Lower lobe of right lung (tissue), 2 donors: ENCODE results near the gene MCM8. TPM values are rescaled to one million over a fixed set of nuclear protein-coding genes. Genes with fewer than 3 reads are reported as not detected.

Experiments used
- ATAC-seq, 2 donors: fragments of 200-7000 bp; cut with Tn5 transposase; one replicate each; pipeline ENCODE4 v1.9.1; 2020 to 2022; ENCODE audit warnings: mild to moderate bottlenecking in 2 of 2, moderate library complexity in 2 of 2
- DNase-seq: peaks from one replicate; pipeline ENCODE4 v3.0.0-alpha.2; 2020
- H3K27ac ChIP-seq: fragments of 200-600 bp; one replicate; pipeline ENCODE4 v1.8.0; 2022
- H3K27me3 ChIP-seq: fragments of 200-600 bp; one replicate; pipeline ENCODE4 v1.8.0; 2022; ENCODE audit warnings: low read depth
- H3K36me3 ChIP-seq: fragments of 200-600 bp; one replicate; pipeline ENCODE4 v1.8.0; 2022; ENCODE audit warnings: mild to moderate bottlenecking
- H3K4me1 ChIP-seq: fragments of 200-600 bp; one replicate; pipeline ENCODE4 v1.8.0; 2022
- H3K4me3 ChIP-seq: fragments of 200-600 bp; one replicate; pipeline ENCODE4 v1.8.0; 2022; ENCODE audit warnings: mild to moderate bottlenecking
- H3K9me3 ChIP-seq: fragments of 200-600 bp; one replicate; pipeline ENCODE4 v1.8.0; 2022
- intact Hi-C: fragments of 100-400 bp; cut with DNase I; formaldehyde crosslinking; loops from one replicate; pipeline ENCODE4 v1.11.0; 2022
- total RNA-seq: library from RNA; stranded (reverse); fragmentation: NEBNext Ultra II Directional; extraction: Animal tissue kit (Norgen Biotek cat#: 25700); gene quantifications from one replicate; pipeline ENCODE4 v1.2.1, GENCODE V29; 2021
- TF ChIP-seq, protein P1 (sequence below): fragments of 200-600 bp; IDR thresholded peaks from one replicate; pipeline ENCODE4 v1.8.0; 2022; ENCODE audit warnings: antibody characterized with exemption, mild to moderate bottlenecking
- donor health status: DM: no; HTN: yes; CAD: no; lungs with severe emphysema.

Gene MCM8
- total RNA-seq, 1 donor from 2014 or later: 6.0 TPM

DNA sequence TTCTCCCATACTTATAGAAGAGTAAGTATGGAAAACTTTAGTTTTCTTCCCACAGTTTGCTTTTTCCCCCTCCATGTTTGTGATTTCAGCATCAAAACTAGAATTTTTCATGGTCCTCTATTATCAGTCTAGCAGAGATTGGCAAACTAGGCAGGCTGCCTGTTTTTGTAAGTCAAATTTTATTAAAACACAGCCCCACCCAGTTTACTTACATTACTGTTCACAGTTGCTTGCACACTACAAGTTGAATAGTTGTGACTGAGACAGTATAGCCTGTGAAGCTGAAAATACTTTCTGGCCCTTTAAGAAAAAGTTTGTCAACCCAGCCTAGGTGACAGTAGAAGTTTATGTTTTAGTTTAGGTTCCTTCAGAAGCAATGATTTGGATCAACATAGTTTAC lies 19.5 kb downstream of the MCM8 start:
- H3K36me3 ChIP-seq: peaks cover 22% of the 10 kb centered on the region
- intact Hi-C loops: no loop called here
- no peak for ATAC-seq

DNA sequence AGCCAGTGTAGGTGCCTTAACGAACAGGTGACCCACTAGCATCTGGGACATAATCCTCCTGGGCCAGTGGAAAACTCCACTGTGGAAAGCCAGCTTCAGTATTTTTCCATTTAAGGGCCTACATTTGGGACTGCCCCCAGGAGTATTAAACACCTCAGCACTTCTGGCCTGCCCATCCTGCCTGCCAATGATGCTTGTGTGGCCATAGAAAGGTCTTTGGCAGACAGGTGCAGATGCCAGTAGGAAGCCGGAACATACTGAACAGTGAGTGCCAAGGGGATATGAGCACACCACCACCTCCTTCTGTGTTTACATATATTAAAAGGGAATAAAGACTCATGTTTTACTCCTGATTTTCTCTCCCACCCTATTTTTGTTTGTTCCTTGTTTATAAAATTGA lies 19.9 kb downstream of the MCM8 start:
- no peaks in the 10 kb centered on the region for H3K9me3 ChIP-seq
- no peak overlapping the region for H3K4me3 ChIP-seq
- peaks cover 19% of the 10 kb centered on the region for H3K36me3 ChIP-seq
- TF ChIP-seq, protein P1, sequence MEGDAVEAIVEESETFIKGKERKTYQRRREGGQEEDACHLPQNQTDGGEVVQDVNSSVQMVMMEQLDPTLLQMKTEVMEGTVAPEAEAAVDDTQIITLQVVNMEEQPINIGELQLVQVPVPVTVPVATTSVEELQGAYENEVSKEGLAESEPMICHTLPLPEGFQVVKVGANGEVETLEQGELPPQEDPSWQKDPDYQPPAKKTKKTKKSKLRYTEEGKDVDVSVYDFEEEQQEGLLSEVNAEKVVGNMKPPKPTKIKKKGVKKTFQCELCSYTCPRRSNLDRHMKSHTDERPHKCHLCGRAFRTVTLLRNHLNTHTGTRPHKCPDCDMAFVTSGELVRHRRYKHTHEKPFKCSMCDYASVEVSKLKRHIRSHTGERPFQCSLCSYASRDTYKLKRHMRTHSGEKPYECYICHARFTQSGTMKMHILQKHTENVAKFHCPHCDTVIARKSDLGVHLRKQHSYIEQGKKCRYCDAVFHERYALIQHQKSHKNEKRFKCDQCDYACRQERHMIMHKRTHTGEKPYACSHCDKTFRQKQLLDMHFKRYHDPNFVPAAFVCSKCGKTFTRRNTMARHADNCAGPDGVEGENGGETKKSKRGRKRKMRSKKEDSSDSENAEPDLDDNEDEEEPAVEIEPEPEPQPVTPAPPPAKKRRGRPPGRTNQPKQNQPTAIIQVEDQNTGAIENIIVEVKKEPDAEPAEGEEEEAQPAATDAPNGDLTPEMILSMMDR: no peak
- DNase-seq (no peak), ATAC-seq (no peak)
- intact Hi-C loops: no loop called here
- H3K4me1 ChIP-seq: no peaks in the 10 kb centered on the region
- H3K27ac ChIP-seq: no peak overlapping the region
- H3K27me3 ChIP-seq: no peaks in the 10 kb centered on the region

More for the DNA sequence above, 19.5 kb downstream of the MCM8 start:
- H3K9me3 ChIP-seq: no peaks in the 10 kb centered on the region
- no peak overlapping the region for H3K27ac ChIP-seq
- H3K4me3 ChIP-seq: no peak overlapping the region
- H3K27me3 ChIP-seq: no peaks in the 10 kb centered on the region
- TF ChIP-seq, protein P1: no peak
- no peak for DNase-seq
- no peaks in the 10 kb centered on the region for H3K4me1 ChIP-seq

DNA sequence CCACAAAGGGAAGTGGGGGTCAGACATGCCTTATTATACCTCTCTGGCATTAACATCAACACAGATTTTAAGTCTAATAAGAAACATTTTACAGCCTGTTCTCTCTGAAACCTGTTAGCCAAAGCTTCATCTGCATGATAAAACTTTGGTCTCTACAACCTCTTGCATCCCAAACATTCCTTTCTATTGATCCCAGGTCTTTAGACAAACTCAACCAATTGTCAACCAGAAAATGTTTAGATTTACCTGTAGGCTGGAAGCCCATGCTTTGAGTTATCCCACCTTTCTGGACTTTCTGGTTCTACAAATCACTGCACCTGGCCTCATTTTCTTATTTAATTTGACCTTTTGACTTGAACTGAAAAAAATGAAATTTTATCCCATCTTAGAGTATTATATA lies 20.8 kb downstream of the MCM8 start:
- H3K4me1 ChIP-seq: no peaks in the 10 kb centered on the region
- DNase-seq (no peak), ATAC-seq (no peak)
- no peak overlapping the region for H3K4me3 ChIP-seq
- peaks cover 18% of the 10 kb centered on the region for H3K36me3 ChIP-seq
- intact Hi-C loops: no loop called here
- no peaks in the 10 kb centered on the region for H3K9me3 ChIP-seq
- H3K27ac ChIP-seq: no peak overlapping the region
- TF ChIP-seq, protein P1: no peak
- no peaks in the 10 kb centered on the region for H3K27me3 ChIP-seq

DNA sequence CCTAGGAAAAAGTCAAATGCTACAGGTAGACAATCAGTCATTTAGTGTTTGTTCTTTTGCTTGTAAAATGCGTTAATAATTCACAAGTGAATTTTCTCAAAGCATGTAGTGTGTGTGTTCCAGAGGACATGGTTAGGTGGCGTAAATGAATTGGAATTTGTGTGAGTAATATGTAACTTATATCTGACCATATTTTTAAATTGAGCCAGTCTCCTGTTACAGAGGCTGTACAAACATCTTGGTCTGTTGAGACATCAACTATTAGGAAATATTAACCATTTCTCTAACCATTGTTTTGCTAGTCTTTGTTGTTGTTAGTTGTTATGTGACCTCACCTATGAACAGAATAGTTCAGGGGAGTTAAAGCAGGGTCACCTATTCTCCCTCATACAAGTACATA lies 22.7 kb downstream of the MCM8 start:
- no peak for DNase-seq

DNA sequence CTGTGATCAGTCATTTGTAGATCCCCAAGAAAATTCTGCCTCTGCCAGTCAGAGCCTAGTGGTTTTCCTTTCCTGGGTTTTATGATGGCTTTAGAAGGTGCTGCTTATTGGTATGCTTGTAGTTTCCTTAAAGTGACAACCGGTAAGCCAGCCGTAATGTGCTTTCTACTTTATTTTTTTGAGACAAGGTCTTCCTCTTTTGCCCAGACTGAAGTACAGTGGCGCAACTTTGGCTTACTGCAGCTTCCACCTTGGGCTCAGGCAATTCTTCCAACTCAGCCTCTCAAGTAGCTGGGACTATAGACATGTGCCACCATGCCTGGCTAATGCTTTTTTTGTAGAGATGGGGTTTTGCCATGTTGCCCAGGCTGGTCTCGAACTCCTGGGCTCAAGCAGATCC lies 23.5 kb downstream of the MCM8 start:
- Histone ChIP-seq H3K27me3 (no peaks in the 10 kb centered on the region), H3K27ac (no peak overlapping the region), H3K4me1 (no peaks in the 10 kb centered on the region), H3K4me3 (no peak overlapping the region), H3K9me3 (no peaks in the 10 kb centered on the region), H3K36me3 (peaks cover 21% of the 10 kb centered on the region)
- TF ChIP-seq, protein P1: no peak
- intact Hi-C loops: no loop called here
- no peak for DNase-seq
- peak; percentile 31 to 32 for ATAC-seq

More for the DNA sequence above, 22.7 kb downstream of the MCM8 start:
- Histone ChIP-seq H3K4me1 (no peaks in the 10 kb centered on the region), H3K4me3 (no peak overlapping the region), H3K27me3 (no peaks in the 10 kb centered on the region), H3K36me3 (peaks cover 16% of the 10 kb centered on the region), H3K9me3 (no peaks in the 10 kb centered on the region), H3K27ac (no peak overlapping the region)
- intact Hi-C loops: no loop called here
- no peak for ATAC-seq
- TF ChIP-seq, protein P1: no peak

DNA sequence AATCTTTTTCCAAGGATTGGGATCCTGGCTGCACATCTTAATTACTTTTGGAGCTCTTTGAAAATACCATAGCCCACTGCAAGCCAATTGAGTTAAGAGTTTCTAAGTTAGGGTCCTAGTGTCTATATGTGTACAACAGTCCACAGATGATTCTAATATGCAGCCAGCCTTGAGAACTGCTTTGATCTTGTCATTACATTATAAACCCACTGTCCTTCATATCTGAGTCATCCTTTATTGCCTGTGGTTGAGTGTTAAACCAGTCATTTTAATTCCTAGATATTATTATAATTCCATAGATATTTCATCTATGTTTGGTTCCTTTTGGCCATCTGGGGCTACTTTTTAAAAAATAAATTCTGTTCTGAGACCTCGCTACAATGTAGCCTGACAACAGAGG lies 24.1 kb downstream of the MCM8 start:
- Histone ChIP-seq H3K36me3 (peaks cover 27% of the 10 kb centered on the region), H3K4me1 (no peaks in the 10 kb centered on the region), H3K27ac (no peak overlapping the region), H3K9me3 (no peaks in the 10 kb centered on the region), H3K27me3 (no peaks in the 10 kb centered on the region), H3K4me3 (no peak overlapping the region)
- TF ChIP-seq, protein P1: no peak
- DNase-seq (no peak), ATAC-seq (no peak)
- intact Hi-C loops: no loop called here
